Muscle layer of duodenum (tissue), 2 donors: ENCODE data around the gene GPX8.

Experiments
- H3K27ac ChIP-seq: one replicate; pipeline ENCODE4 v1.7.0; 2013; ENCODE audit warnings: mild to moderate bottlenecking, low read length
- H3K27me3 ChIP-seq: one replicate; pipeline ENCODE4 v1.7.0; 2013; ENCODE audit warnings: low read depth, mild to moderate bottlenecking, control low read depth, low read length
- H3K36me3 ChIP-seq, 2 donors: one replicate each; pipeline ENCODE4 v1.7.0; 2013; ENCODE audit warnings: low read length in 2 of 2, control low read depth in 1 of 2, mild to moderate bottlenecking in 1 of 2; ENCODE audit not compliant: insufficient read depth in 2 of 2, control insufficient read depth in 1 of 2
- H3K4me1 ChIP-seq, 2 donors: one replicate each; pipeline ENCODE4 v1.7.0; 2013; ENCODE audit warnings: low read length in 2 of 2, mild to moderate bottlenecking in 2 of 2, control low read depth in 1 of 2, moderate library complexity in 1 of 2; ENCODE audit not compliant: insufficient read depth in 2 of 2, control insufficient read depth in 1 of 2
- H3K4me3 ChIP-seq, 2 donors: one replicate each; pipeline ENCODE4 v1.7.0; 2013; ENCODE audit warnings: low read length in 2 of 2, low read depth in 1 of 2, mild to moderate bottlenecking in 1 of 2
- H3K9me3 ChIP-seq, 2 donors: one replicate each; pipeline ENCODE4 v1.7.0; 2013; ENCODE audit warnings: low read length in 2 of 2, control low read depth in 1 of 2, mild to moderate bottlenecking in 1 of 2; ENCODE audit not compliant: control insufficient read depth in 1 of 2
- donor health status: healthy.

Gene GPX8

GRCh38 chr5:55146543-55147151 is 13.3 kb upstream of the GPX8 start:
- no peaks in the 10 kb centered on the region for H3K36me3 ChIP-seq
- no peak overlapping the region for H3K27ac ChIP-seq
- no peak overlapping the region for H3K4me3 ChIP-seq
- H3K27me3 ChIP-seq = no peaks in the 10 kb centered on the region
- no peaks in the 10 kb centered on the region for H3K9me3 ChIP-seq
- H3K4me1 ChIP-seq = peaks cover 0 to 5% of the 10 kb centered on the region in 2 donors

GRCh38 chr5:55149308-55149795 is 10.6 kb upstream of the GPX8 start:
- Histone ChIP-seq H3K27me3 (no peaks in the 10 kb centered on the region), H3K9me3 (no peaks in the 10 kb centered on the region), H3K4me1 (no peaks in the 10 kb centered on the region), H3K36me3 (no peaks in the 10 kb centered on the region), H3K27ac (no peak overlapping the region), H3K4me3 (no peak overlapping the region)

GRCh38 chr5:55151923-55152842 is 7.8 kb upstream of the GPX8 start:
- no peaks in the 10 kb centered on the region for H3K36me3 ChIP-seq
- H3K27ac ChIP-seq = no peak overlapping the region
- H3K9me3 ChIP-seq = no peaks in the 10 kb centered on the region
- H3K4me3 ChIP-seq = no peak overlapping the region
- H3K27me3 ChIP-seq = no peaks in the 10 kb centered on the region
- H3K4me1 ChIP-seq = no peaks in the 10 kb centered on the region

GRCh38 chr5:55154873-55155272 is 5.1 kb upstream of the GPX8 start:
- Histone ChIP-seq H3K27ac (no peak overlapping the region), H3K27me3 (no peaks in the 10 kb centered on the region), H3K9me3 (no peaks in the 10 kb centered on the region), H3K4me1 (no peaks in the 10 kb centered on the region), H3K36me3 (no peaks in the 10 kb centered on the region), H3K4me3 (no peak overlapping the region)

- Histone ChIP-seq H3K9me3 (no peaks in the 10 kb centered on the region), H3K27me3 (no peaks in the 10 kb centered on the region), H3K36me3 (peaks cover 0 to 7% of the 10 kb centered on the region in 2 donors), H3K4me3 (peak overlapping the region; percentile 58 to 68), H3K27ac (peak overlapping the region; percentile 74), H3K4me1 (peaks cover 0 to 5% of the 10 kb centered on the region in 2 donors)
These were observed 680 bp downstream of the GPX8 start for GRCh38 chr5:55160493-55161209.

- Histone ChIP-seq H3K9me3 (no peaks in the 10 kb centered on the region), H3K36me3 (peaks cover 0 to 7% of the 10 kb centered on the region in 2 donors), H3K4me3 (no peak overlapping the region), H3K27ac (no peak overlapping the region), H3K27me3 (no peaks in the 10 kb centered on the region), H3K4me1 (peaks cover 0 to 5% of the 10 kb centered on the region in 2 donors)
These were observed 2.7 kb downstream of the GPX8 start for GRCh38 chr5:55162666-55163065.

- peaks cover 3 to 26% of the 10 kb centered on the region in 2 donors for H3K4me1 ChIP-seq
- no peak overlapping the region for H3K27ac ChIP-seq
- peaks cover 35% of the 10 kb centered on the region for H3K27me3 ChIP-seq
- H3K36me3 ChIP-seq = no peaks in the 10 kb centered on the region
- H3K4me3 ChIP-seq = no peak overlapping the region
- H3K9me3 ChIP-seq = no peaks in the 10 kb centered on the region
These were observed 11.5 kb downstream of the GPX8 start for GRCh38 chr5:55171471-55171870.

GRCh38 chr5:55172051-55172899 is 12.3 kb downstream of the GPX8 start:
- H3K4me1 ChIP-seq = peaks cover 3 to 28% of the 10 kb centered on the region in 2 donors
- H3K36me3 ChIP-seq = no peaks in the 10 kb centered on the region
- no peak overlapping the region for H3K27ac ChIP-seq
- H3K4me3 ChIP-seq = peak overlapping the region; percentile 52 to 61
- H3K27me3 ChIP-seq = peaks cover 42% of the 10 kb centered on the region
- no peaks in the 10 kb centered on the region for H3K9me3 ChIP-seq

GRCh38 chr5:55172937-55173686 is 13.1 kb downstream of the GPX8 start, which contains the start of gene CDC20B:
CDC20B (minus strand) TSS chr5:55173177; CDS start chr5:55173000, 177 bp downstream.
- peaks cover 3 to 28% of the 10 kb centered on the region in 2 donors for H3K4me1 ChIP-seq
- no peaks in the 10 kb centered on the region for H3K36me3 ChIP-seq
- no peaks in the 10 kb centered on the region for H3K9me3 ChIP-seq
- H3K27ac ChIP-seq = no peak within 1 kb of the TSS
- peak within 1 kb of the TSS; percentile 61 to 74 for H3K4me3 ChIP-seq
- peaks cover 42% of the 10 kb centered on the region for H3K27me3 ChIP-seq

GRCh38 chr5:55173687-55174230 is 13.8 kb downstream of the GPX8 start:
- Histone ChIP-seq H3K36me3 (no peaks in the 10 kb centered on the region), H3K9me3 (no peaks in the 10 kb centered on the region), H3K27me3 (peaks cover 42% of the 10 kb centered on the region), H3K27ac (no peak overlapping the region), H3K4me3 (peak overlapping the region; percentile 61 to 74), H3K4me1 (peaks cover 3 to 28% of the 10 kb centered on the region in 2 donors)
